GM12878 (cell line): ENCODE results near the gene SIM2. TPM values are rescaled to one million over a fixed set of nuclear protein-coding genes. Genes with fewer than 3 reads are reported as not detected.

ENCODE experiments used
- ATAC-seq: fragments of 200-7000 bp; cut with Tn5 transposase; 3 replicates; pipeline ENCODE4 v1.9.1; 2020; ENCODE audit warnings: mild to moderate bottlenecking, moderate library complexity
- BruUV-seq: library from RNA; stranded (reverse); fragments of 400-500 nt; replicated peaks from 2 replicates; lab custom pipeline; 2021; lab: Mats Ljungman, UMichigan
- CTCF ChIA-PET: fragments of 300-600 bp; sonication (Branson Sonifier 250); formaldehyde crosslinking; extraction: SDS; loops from one replicate; lab custom pipeline; 2021; ENCODE audit warnings: inconsistent platforms; lab: Yijun Ruan, JAX
- POLR2A ChIA-PET: fragments of 350-600 bp; formaldehyde crosslinking; extraction: SDS; loops from one replicate; lab custom pipeline; 2021; ENCODE audit warnings: inconsistent platforms; lab: Charles Lee
- RAD21 ChIA-PET: fragments of 300-600 bp; sonication (Branson Sonifier 250); formaldehyde crosslinking; loops from one replicate; lab custom pipeline; 2023; ENCODE audit warnings: antibody characterized with exemption; ENCODE audit not compliant: unreplicated experiment; lab: Charles Lee
- SMC1A ChIA-PET: fragments of 300-600 bp; sonication (Branson Sonifier 250); formaldehyde crosslinking; loops from one replicate; lab custom pipeline; 2023; ENCODE audit not compliant: unreplicated experiment, uncharacterized antibody; lab: Charles Lee
- DNase-seq: peaks from one replicate; pipeline ENCODE4 v3.0.0-alpha.2; 2011; ENCODE audit warnings: low read depth, low spot score
- FAIRE-seq: peaks from 3 replicates; lab custom pipeline; 2011; peaks lifted over from hg19 to GRCh38; lab: Jason Lieb, UNC
- H2AFZ ChIP-seq: 2 replicates; pipeline ENCODE4 v1.6.0; 2011; ENCODE audit warnings: low read depth, low read length, control low read depth; ENCODE audit not compliant: control insufficient read depth
- H3K27ac ChIP-seq: 2 replicates; pipeline ENCODE4 v1.5.1; 2011; ENCODE audit warnings: control low read depth; ENCODE audit not compliant: control insufficient read depth, insufficient read depth
- H3K27me3 ChIP-seq, 2 experiments: replicated peaks in 1 of 2; 2 replicates each; pipeline versions ENCODE4 v1.6.0 to v1.6.1; 2011; ENCODE audit warnings: low read length in 1 of 2; ENCODE audit not compliant: control insufficient read depth in 2 of 2, insufficient read depth in 2 of 2
- H3K36me3 ChIP-seq, 2 experiments: 2 replicates each; pipeline ENCODE4 v1.5.1; 2011; ENCODE audit warnings: low read length in 1 of 2; ENCODE audit not compliant: control insufficient read depth in 2 of 2, insufficient read depth in 2 of 2
- H3K4me1 ChIP-seq: 2 replicates; pipeline ENCODE4 v1.6.1; 2011; ENCODE audit warnings: mild to moderate bottlenecking, low read length, moderate library complexity, mixed read lengths; ENCODE audit not compliant: control insufficient read depth, insufficient read depth
- H3K4me2 ChIP-seq: 2 replicates; pipeline ENCODE4 v1.6.0; 2011; ENCODE audit warnings: control low read depth; ENCODE audit not compliant: control insufficient read depth, insufficient read depth
- H3K4me3 ChIP-seq: fragments of 200-600 bp; sonication (generic); 2 replicates; pipeline ENCODE4 v1.5.1; 2016
- H3K79me2 ChIP-seq: 2 replicates; pipeline ENCODE4 v1.6.0; 2011; ENCODE audit warnings: low read length; ENCODE audit not compliant: control insufficient read depth, insufficient read depth
- H3K9ac ChIP-seq: 2 replicates; pipeline ENCODE4 v1.8.0; 2011; ENCODE audit warnings: low read length, control low read depth, mixed read lengths; ENCODE audit not compliant: control insufficient read depth, insufficient read depth
- H3K9me3 ChIP-seq: replicated peaks from 3 replicates; pipeline ENCODE4 v1.5.1; 2011; ENCODE audit warnings: mild to moderate bottlenecking, low read length; ENCODE audit not compliant: control insufficient read depth, insufficient read depth
- H4K20me1 ChIP-seq: 2 replicates; pipeline ENCODE4 v1.6.0; 2011; ENCODE audit not compliant: control insufficient read depth, insufficient read depth
- CREB1 ChIP-seq: IDR thresholded peaks from 2 replicates; pipeline ENCODE4 v1.6.1; 2012; ENCODE audit warnings: low read depth, mild to moderate bottlenecking, inconsistent platforms
- CUX1 ChIP-seq: IDR thresholded peaks from 2 replicates; pipeline ENCODE4 v1.6.1; 2012; ENCODE audit warnings: improper control_type of control experiment, low read depth, low read length; ENCODE audit not compliant: insufficient replicate concordance
- EED ChIP-seq: sonication (generic); IDR thresholded peaks from 2 replicates; pipeline ENCODE4 v1.6.1; 2016; ENCODE audit warnings: antibody characterized with exemption, low read depth
- ETV6 ChIP-seq, 2 experiments: fragments of 450-650 bp in 1 of 2; IDR thresholded peaks in 1 of 2; conservative IDR thresholded peaks in 1 of 2; 2 replicates each; pipeline ENCODE4 v1.6.1; 2014; ENCODE audit warnings: antibody characterized with exemption in 1 of 2, borderline replicate concordance in 1 of 2, low read depth in 1 of 2, mild to moderate bottlenecking in 1 of 2, moderate library complexity in 1 of 2
- MEF2A ChIP-seq: IDR thresholded peaks from 2 replicates; pipeline ENCODE4 v1.6.1; 2011; ENCODE audit warnings: low read depth, mild to moderate bottlenecking, low read length, moderate library complexity; ENCODE audit not compliant: insufficient read depth
- NFYB ChIP-seq: IDR thresholded peaks from 2 replicates; pipeline ENCODE4 v1.6.1; 2011; ENCODE audit warnings: low read depth, mild to moderate bottlenecking, low read length, improper control_type of control experiment, moderate library complexity; ENCODE audit not compliant: insufficient read depth
- PML ChIP-seq: IDR thresholded peaks from 2 replicates; pipeline ENCODE4 v1.6.1; 2012; ENCODE audit warnings: low read length, inconsistent platforms
- STAT1 ChIP-seq: fragments of 450-650 bp; conservative IDR thresholded peaks from 2 replicates; pipeline ENCODE4 v1.6.1; 2014; ENCODE audit warnings: antibody characterized with exemption, mild to moderate bottlenecking
- YBX1 ChIP-seq: fragments of 450-650 bp; IDR thresholded peaks from 2 replicates; pipeline ENCODE4 v1.6.1; 2016; ENCODE audit warnings: antibody characterized with exemption
- WGBS: methylation state at CpG from one replicate; pipeline ENCODE4 v1.1.6; 2016; ENCODE audit warnings: low lambda C conversion rate; ENCODE audit not compliant: insufficient replicate concordance, insufficient coverage; ENCODE audit errors: missing lambda C conversion rate; 5-methylcytosine and 5-hydroxymethylcytosine counted together
- in situ Hi-C: fragments of 300-500 bp; cut with MboI; formaldehyde crosslinking; loops from 9 replicates; pipeline ENCODE4 v1.14.3; 2018; ENCODE audit warnings: mixed read lengths
- intact Hi-C: fragments of 100-400 bp; cut with micrococcal nuclease; formaldehyde crosslinking; loops from one replicate; pipeline ENCODE4 v1.14.2; 2022; ENCODE audit not compliant: unreplicated experiment
- polyA plus RNA-seq, 11 experiments: library from polyadenylated mRNA; depleted of rRNA in 4 of 11; unstranded in 6 of 11; stranded (reverse) in 5 of 11; fragments of >200 nt; fragmentation: Nextera tagmentation in 4 of 11; fragmentation: Illumina TruSeq in 1 of 11; extraction: Ambion mirVana in 4 of 11; extraction: Trizol in 1 of 11; gene quantifications; 1 replicate in 1 of 11; 2 replicates in 10 of 11; pipeline versions ENCODE4 v1.2.1 to v1.2.3, GENCODE V29; 2011 to 2016; ENCODE audit warnings: inconsistent platforms in 2 of 11, missing spikeins in 2 of 11, low read depth in 1 of 11
- total RNA-seq, 4 experiments: library from RNA; depleted of rRNA in 3 of 4; stranded (reverse); fragments of >200 nt in 3 of 4; fragmentation: Illumina TruSeq in 1 of 4; extraction: Trizol in 1 of 4; gene quantifications; 2 replicates each; pipeline versions ENCODE4 v1.2.1 to v1.2.3, GENCODE V29; 2013 to 2021
- TF ChIP-seq, protein P1 (sequence below): fragments of 150-350 bp; IDR thresholded peaks from 2 replicates; pipeline ENCODE4 v1.6.1; 2014; ENCODE audit warnings: mild to moderate bottlenecking, low read depth, low read length
- TF ChIP-seq, protein P2 (sequence below): fragments of 450-650 bp; IDR thresholded peaks from 2 replicates; pipeline ENCODE4 v1.6.1; 2017; ENCODE audit warnings: mild to moderate bottlenecking, moderate library complexity

Gene SIM2
- total and polyA plus RNA-seq, 10 of the 15 experiments (the other 5 are each of a cell fraction or from before 2014, with no cell fraction given): 0.02 to 0.15 (median 0.05) TPM; not detected in 7

DNA sequence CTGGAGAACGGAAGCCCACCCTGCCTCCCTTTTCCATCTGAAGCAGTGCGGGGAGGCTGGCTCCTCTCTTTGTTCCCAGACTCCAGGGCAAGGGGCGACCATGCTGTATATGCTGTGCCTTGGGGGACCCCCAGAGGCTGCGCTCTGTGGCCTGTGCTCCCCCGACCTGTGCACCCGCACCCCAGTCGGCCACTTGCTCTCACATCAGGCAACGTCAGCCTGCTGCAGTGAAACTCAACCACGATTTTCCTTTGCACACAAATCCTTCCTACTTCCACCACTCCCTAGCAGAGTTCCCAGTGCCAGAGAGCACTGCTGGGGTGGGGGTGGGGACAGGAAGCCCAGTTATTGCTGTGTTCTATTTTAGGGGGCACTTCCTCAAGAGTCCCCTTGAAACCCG, 52.5 kb downstream of the SIM2 start:
- Histone ChIP-seq H3K27me3 (peaks cover 4 to 7% of the 10 kb centered on the region in 2 experiments), H3K27ac (no peak overlapping the region), H3K4me1 (no peaks in the 10 kb centered on the region), H4K20me1 (no peaks in the 10 kb centered on the region), H3K9ac (no peak overlapping the region), H3K36me3 (no peaks in the 10 kb centered on the region), H3K79me2 (no peaks in the 10 kb centered on the region), H3K4me2 (no peak overlapping the region), H3K4me3 (no peak overlapping the region), H3K9me3 (no peaks in the 10 kb centered on the region), H2AFZ (no peak overlapping the region)
- DNase-seq: no peak
- no peak for ATAC-seq
- 68% methylated on average over 10 of the region's 10 CpGs for WGBS
- no peak for FAIRE-seq
- CTCF ChIA-PET: no interaction called here
- no TSS peak for BruUV-seq
- intact Hi-C loops (no loop called here), in situ Hi-C loops (no loop called here)
- RAD21 ChIA-PET: no interaction called here
- POLR2A ChIA-PET: no interaction called here
- SMC1A ChIA-PET: no interaction called here
- TF ChIP-seq, protein P1, sequence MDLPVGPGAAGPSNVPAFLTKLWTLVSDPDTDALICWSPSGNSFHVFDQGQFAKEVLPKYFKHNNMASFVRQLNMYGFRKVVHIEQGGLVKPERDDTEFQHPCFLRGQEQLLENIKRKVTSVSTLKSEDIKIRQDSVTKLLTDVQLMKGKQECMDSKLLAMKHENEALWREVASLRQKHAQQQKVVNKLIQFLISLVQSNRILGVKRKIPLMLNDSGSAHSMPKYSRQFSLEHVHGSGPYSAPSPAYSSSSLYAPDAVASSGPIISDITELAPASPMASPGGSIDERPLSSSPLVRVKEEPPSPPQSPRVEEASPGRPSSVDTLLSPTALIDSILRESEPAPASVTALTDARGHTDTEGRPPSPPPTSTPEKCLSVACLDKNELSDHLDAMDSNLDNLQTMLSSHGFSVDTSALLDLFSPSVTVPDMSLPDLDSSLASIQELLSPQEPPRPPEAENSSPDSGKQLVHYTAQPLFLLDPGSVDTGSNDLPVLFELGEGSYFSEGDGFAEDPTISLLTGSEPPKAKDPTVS: no peak
- TF ChIP-seq CREB1 (no peak), CUX1 (no peak), PML (no peak), EED (no peak), YBX1 (no peak), NFYB (no peak), ETV6 (conservative IDR thresholded peaks at IDR 0.05 in 1 of 2, IDR thresholded peaks at IDR 0.05 in 1 of 2; ENCODE audit: borderline replicate concordance in 1 of 2, low read depth in 1 of 2) (no peak), STAT1 (no peak), MEF2A (no peak)
- TF ChIP-seq, protein P2, sequence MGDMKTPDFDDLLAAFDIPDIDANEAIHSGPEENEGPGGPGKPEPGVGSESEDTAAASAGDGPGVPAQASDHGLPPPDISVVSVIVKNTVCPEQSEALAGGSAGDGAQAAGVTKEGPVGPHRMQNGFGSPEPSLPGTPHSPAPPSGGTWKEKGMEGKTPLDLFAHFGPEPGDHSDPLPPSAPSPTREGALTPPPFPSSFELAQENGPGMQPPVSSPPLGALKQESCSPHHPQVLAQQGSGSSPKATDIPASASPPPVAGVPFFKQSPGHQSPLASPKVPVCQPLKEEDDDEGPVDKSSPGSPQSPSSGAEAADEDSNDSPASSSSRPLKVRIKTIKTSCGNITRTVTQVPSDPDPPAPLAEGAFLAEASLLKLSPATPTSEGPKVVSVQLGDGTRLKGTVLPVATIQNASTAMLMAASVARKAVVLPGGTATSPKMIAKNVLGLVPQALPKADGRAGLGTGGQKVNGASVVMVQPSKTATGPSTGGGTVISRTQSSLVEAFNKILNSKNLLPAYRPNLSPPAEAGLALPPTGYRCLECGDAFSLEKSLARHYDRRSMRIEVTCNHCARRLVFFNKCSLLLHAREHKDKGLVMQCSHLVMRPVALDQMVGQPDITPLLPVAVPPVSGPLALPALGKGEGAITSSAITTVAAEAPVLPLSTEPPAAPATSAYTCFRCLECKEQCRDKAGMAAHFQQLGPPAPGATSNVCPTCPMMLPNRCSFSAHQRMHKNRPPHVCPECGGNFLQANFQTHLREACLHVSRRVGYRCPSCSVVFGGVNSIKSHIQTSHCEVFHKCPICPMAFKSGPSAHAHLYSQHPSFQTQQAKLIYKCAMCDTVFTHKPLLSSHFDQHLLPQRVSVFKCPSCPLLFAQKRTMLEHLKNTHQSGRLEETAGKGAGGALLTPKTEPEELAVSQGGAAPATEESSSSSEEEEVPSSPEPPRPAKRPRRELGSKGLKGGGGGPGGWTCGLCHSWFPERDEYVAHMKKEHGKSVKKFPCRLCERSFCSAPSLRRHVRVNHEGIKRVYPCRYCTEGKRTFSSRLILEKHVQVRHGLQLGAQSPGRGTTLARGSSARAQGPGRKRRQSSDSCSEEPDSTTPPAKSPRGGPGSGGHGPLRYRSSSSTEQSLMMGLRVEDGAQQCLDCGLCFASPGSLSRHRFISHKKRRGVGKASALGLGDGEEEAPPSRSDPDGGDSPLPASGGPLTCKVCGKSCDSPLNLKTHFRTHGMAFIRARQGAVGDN: no peak
